K562 (cell line): ENCODE data around the gene WDR93. TPM values are rescaled to one million over a fixed set of nuclear protein-coding genes. Genes with fewer than 3 reads are reported as not detected.

Experiments
- BACH1 ChIP-seq: fragments of 200-800 bp; sonication (Bioruptor generic); IDR thresholded peaks from 2 replicates; pipeline ENCODE4 v1.6.1; 2016; ENCODE audit warnings: missing genetic modification characterization, missing compliant biosample characterization
- BRCA1 ChIP-seq, 2 experiments: fragments of 450-650 bp in 1 of 2; sonication (generic) in 1 of 2; formaldehyde crosslinking in 1 of 2; IDR thresholded peaks; 2 replicates each; pipeline versions ENCODE4 v1.5.0 to v1.6.1; 2017 to 2020; ENCODE audit warnings: mild to moderate bottlenecking in 1 of 2, missing genetic modification reagents in 1 of 2
- CBFA2T2 ChIP-seq: fragments of 450-650 bp; conservative IDR thresholded peaks from 2 replicates; pipeline ENCODE4 v1.6.1; 2017; ENCODE audit warnings: mild to moderate bottlenecking
- CREB1 ChIP-seq, 2 experiments: sonication (generic) in 1 of 2; formaldehyde crosslinking in 1 of 2; IDR thresholded peaks; 2 replicates each; pipeline versions ENCODE4 v1.6.1 to v1.8.0; 2012 to 2022; ENCODE audit warnings: inconsistent platforms in 1 of 2, mild to moderate bottlenecking in 1 of 2, missing genetic modification reagents in 1 of 2, moderate library complexity in 1 of 2
- CREM ChIP-seq: IDR thresholded peaks from 2 replicates; pipeline ENCODE4 v1.6.1; 2014; ENCODE audit warnings: antibody characterized with exemption, low read depth
- HDAC1 ChIP-seq, 2 experiments: fragments of 450-650 bp; IDR thresholded peaks; 2 replicates each; pipeline ENCODE4 v1.6.1; 2016 to 2017; ENCODE audit warnings: inconsistent platforms in 1 of 2, mild to moderate bottlenecking in 1 of 2, moderate library complexity in 1 of 2
- HDAC3 ChIP-seq: fragments of 450-650 bp; IDR thresholded peaks from 2 replicates; pipeline ENCODE4 v1.6.1; 2018; ENCODE audit warnings: borderline replicate concordance, mild to moderate bottlenecking, moderate library complexity; ENCODE audit not compliant: partially characterized antibody
- HIVEP1 ChIP-seq: fragments of 250-450 bp; sonication (Bioruptor Pico); IDR thresholded peaks from 2 replicates; pipeline ENCODE4 v1.4.0; 2020; ENCODE audit warnings: mild to moderate bottlenecking
- KDM5B ChIP-seq: fragments of 200-600 bp; sonication (generic); IDR thresholded peaks from 2 replicates; pipeline ENCODE4 v1.6.1; 2012; ENCODE audit warnings: low read depth, mild to moderate bottlenecking, moderate library complexity, low read length, control low read depth, inconsistent platforms; ENCODE audit not compliant: insufficient replicate concordance
- PHB2 ChIP-seq: fragments of 450-650 bp; IDR thresholded peaks from 2 replicates; pipeline ENCODE4 v1.6.1; 2017; ENCODE audit warnings: low read depth
- RB1 ChIP-seq: fragments of 450-650 bp; IDR thresholded peaks from 2 replicates; pipeline ENCODE4 v1.6.1; 2017; ENCODE audit warnings: low read depth, mild to moderate bottlenecking
- SMARCB1 ChIP-seq: IDR thresholded peaks from 2 replicates; pipeline ENCODE4 v1.6.1; 2011; ENCODE audit warnings: improper control_type of control experiment, low read depth; ENCODE audit not compliant: insufficient read length
- SMARCE1 ChIP-seq: fragments of 450-650 bp; IDR thresholded peaks from 2 replicates; pipeline ENCODE4 v1.7.1; 2016; ENCODE audit warnings: mild to moderate bottlenecking
- SP2 ChIP-seq: IDR thresholded peaks from 2 replicates; pipeline ENCODE4 v1.6.1; 2011; ENCODE audit warnings: mild to moderate bottlenecking, low read depth, low read length, moderate library complexity; ENCODE audit not compliant: poor library complexity, severe bottlenecking; ENCODE audit errors: extremely low read depth
- STAG1 ChIP-seq: sonication (generic); formaldehyde crosslinking; IDR thresholded peaks from 2 replicates; pipeline ENCODE4 v1.5.0; 2020; ENCODE audit warnings: missing genetic modification reagents, borderline replicate concordance
- WHSC1 ChIP-seq: IDR thresholded peaks from one replicate; pipeline ENCODE4 v1.6.1; 2012; ENCODE audit warnings: low read length, control low read depth, inconsistent platforms
- ZNF174 ChIP-seq: fragments of 250-450 bp; sonication (Bioruptor Pico); IDR thresholded peaks from 2 replicates; pipeline ENCODE4 v1.4.0; 2020; ENCODE audit warnings: mild to moderate bottlenecking
- ZNF696 ChIP-seq: fragments of 250-450 bp; sonication (Bioruptor Pico); conservative IDR thresholded peaks from 2 replicates; pipeline ENCODE4 v1.4.0; 2020; ENCODE audit warnings: mild to moderate bottlenecking, moderate library complexity
- ZNF699 ChIP-seq: fragments of 250-450 bp; sonication (Bioruptor Pico); IDR thresholded peaks from 2 replicates; pipeline ENCODE4 v1.8.0; 2021; ENCODE audit warnings: mild to moderate bottlenecking, moderate library complexity; ENCODE audit not compliant: insufficient replicate concordance
- polyA plus RNA-seq, 8 experiments: library from polyadenylated mRNA; depleted of rRNA in 4 of 8; stranded (reverse) in 5 of 8; unstranded in 3 of 8; fragments of >200 nt; fragmentation: Nextera tagmentation in 2 of 8; fragmentation: Illumina TruSeq in 1 of 8; extraction: Ambion mirVana in 2 of 8; extraction: Trizol in 1 of 8; gene quantifications; 2 replicates each; pipeline versions ENCODE4 v1.2.1 to v1.2.3, GENCODE V29; 2011 to 2014; ENCODE audit warnings: inconsistent platforms in 1 of 8, missing spikeins in 1 of 8
- total RNA-seq, 7 experiments: library from RNA; depleted of rRNA in 6 of 7; stranded (reverse); fragments of >200 nt in 6 of 7; fragmentation: Illumina TruSeq in 2 of 7; extraction: Trizol in 2 of 7; gene quantifications; 2 replicates each; pipeline versions ENCODE4 v1.2.1 to v1.2.3, GENCODE V29; 2011 to 2021; ENCODE audit warnings: low replicate concordance in 1 of 7
- TF ChIP-seq, protein P1 (sequence below): sonication (generic); formaldehyde crosslinking; IDR thresholded peaks from 2 replicates; pipeline ENCODE4 v1.8.0; 2023; ENCODE audit warnings: missing genetic modification reagents, mild to moderate bottlenecking, borderline replicate concordance
- TF ChIP-seq, protein P2 (sequence below): fragments of 450-650 bp; formaldehyde crosslinking; IDR thresholded peaks from 2 replicates; pipeline ENCODE4 v1.4.0; 2022; ENCODE audit warnings: missing genetic modification characterization

Gene WDR93
- total and polyA plus RNA-seq, 9 of the 15 experiments (the other 6 are each of a cell fraction or from before 2014, with no cell fraction given): not detected

DNA sequence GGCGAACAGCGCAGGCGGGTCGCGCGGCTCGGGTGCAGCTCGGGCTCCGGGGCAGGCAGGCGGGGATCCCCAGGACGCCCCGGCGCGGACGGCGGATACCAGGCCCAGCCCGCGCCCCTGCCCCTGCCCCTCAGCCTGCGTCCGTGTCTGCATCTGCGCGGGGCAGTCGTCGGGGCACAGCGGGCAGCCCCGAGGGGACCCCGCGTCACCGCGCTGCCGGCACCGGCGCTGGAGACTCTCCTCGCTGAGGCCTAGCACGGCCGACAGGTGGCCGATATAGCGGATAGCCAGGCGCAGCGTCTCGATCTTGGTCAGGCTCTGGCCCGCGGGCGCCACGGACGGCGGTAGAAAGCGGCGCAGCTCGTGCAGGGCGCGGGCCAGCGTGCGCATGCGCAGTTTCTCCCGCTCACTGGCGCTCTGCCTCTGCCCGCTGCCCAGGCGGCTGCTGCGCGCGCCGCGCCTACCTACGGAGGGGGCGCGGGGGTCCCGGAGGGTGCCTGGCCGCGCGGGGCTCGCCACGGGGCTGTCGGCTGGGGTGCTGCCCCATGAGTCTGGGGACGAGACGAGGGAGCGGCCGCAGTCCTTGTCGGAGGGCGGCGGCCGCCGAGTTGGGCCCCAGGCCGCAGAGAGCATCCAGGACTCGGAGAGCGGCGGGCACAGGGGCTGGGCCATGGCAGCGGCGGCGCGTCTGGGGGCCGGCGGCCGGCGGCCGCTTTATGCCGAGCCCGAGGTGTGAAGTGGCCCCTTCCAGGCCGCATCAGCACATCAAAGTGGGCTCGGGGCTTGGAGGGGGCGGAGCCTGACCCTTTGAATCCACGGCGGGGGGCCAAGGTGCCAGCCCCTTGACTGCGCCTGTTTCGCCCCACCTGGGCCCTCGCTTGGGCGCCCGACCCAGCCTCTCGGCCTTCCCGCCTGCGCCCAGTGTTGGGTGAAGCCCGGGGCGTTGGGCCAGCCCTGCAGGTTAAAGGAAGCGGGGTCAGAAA, 60.2 kb downstream of the WDR93 start, which contains the start of gene MESP1 (continued):
- TF ChIP-seq, protein P1, sequence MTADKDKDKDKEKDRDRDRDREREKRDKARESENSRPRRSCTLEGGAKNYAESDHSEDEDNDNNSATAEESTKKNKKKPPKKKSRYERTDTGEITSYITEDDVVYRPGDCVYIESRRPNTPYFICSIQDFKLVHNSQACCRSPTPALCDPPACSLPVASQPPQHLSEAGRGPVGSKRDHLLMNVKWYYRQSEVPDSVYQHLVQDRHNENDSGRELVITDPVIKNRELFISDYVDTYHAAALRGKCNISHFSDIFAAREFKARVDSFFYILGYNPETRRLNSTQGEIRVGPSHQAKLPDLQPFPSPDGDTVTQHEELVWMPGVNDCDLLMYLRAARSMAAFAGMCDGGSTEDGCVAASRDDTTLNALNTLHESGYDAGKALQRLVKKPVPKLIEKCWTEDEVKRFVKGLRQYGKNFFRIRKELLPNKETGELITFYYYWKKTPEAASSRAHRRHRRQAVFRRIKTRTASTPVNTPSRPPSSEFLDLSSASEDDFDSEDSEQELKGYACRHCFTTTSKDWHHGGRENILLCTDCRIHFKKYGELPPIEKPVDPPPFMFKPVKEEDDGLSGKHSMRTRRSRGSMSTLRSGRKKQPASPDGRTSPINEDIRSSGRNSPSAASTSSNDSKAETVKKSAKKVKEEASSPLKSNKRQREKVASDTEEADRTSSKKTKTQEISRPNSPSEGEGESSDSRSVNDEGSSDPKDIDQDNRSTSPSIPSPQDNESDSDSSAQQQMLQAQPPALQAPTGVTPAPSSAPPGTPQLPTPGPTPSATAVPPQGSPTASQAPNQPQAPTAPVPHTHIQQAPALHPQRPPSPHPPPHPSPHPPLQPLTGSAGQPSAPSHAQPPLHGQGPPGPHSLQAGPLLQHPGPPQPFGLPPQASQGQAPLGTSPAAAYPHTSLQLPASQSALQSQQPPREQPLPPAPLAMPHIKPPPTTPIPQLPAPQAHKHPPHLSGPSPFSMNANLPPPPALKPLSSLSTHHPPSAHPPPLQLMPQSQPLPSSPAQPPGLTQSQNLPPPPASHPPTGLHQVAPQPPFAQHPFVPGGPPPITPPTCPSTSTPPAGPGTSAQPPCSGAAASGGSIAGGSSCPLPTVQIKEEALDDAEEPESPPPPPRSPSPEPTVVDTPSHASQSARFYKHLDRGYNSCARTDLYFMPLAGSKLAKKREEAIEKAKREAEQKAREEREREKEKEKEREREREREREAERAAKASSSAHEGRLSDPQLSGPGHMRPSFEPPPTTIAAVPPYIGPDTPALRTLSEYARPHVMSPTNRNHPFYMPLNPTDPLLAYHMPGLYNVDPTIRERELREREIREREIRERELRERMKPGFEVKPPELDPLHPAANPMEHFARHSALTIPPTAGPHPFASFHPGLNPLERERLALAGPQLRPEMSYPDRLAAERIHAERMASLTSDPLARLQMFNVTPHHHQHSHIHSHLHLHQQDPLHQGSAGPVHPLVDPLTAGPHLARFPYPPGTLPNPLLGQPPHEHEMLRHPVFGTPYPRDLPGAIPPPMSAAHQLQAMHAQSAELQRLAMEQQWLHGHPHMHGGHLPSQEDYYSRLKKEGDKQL: no peak
- TF ChIP-seq ZNF696 (CRISPR knock-in tag): no peak
- TF ChIP-seq HDAC3: no peak
- no peak for TF ChIP-seq ZNF699 (CRISPR knock-in tag)
- TF ChIP-seq KDM5B: peak; percentile 48
- no peak for TF ChIP-seq WHSC1
- no peak; the same call in 1 of the 2 replicates for TF ChIP-seq STAG1 (CRISPR knock-in tag)
- no peak for TF ChIP-seq HIVEP1 (CRISPR knock-in tag)
- TF ChIP-seq, protein P2, sequence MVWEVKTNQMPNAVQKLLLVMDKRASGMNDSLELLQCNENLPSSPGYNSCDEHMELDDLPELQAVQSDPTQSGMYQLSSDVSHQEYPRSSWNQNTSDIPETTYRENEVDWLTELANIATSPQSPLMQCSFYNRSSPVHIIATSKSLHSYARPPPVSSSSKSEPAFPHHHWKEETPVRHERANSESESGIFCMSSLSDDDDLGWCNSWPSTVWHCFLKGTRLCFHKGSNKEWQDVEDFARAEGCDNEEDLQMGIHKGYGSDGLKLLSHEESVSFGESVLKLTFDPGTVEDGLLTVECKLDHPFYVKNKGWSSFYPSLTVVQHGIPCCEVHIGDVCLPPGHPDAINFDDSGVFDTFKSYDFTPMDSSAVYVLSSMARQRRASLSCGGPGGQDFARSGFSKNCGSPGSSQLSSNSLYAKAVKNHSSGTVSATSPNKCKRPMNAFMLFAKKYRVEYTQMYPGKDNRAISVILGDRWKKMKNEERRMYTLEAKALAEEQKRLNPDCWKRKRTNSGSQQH (CRISPR knock-in tag): no peak
- TF ChIP-seq SMARCB1: no peak
- no peak for TF ChIP-seq PHB2
- no peak for TF ChIP-seq ZNF174 (CRISPR knock-in tag)
- TF ChIP-seq CBFA2T2: no peak
- TF ChIP-seq RB1: peak; percentile 88
- TF ChIP-seq BRCA1 (IDR thresholded peaks at IDR 0.05): no peak
- TF ChIP-seq BRCA1 (CRISPR knock-in tag; IDR thresholded peaks at IDR 0.05): no peak
- TF ChIP-seq SP2: no peak
- TF ChIP-seq SMARCE1: no peak
- TF ChIP-seq HDAC1 (IDR thresholded peaks at IDR 0.05): no peak
- 0 out of 2 replicates have a peak, but pooled peaks have one; percentile 44 for TF ChIP-seq CREB1 (IDR thresholded peaks at IDR 0.05)
- TF ChIP-seq CREB1 (CRISPR knock-in tag; IDR thresholded peaks at IDR 0.05): peak; percentile 79
- no peak for TF ChIP-seq BACH1 (tag)
- TF ChIP-seq CREM: peak; percentile 80
